MCF 10A (cell line): ENCODE results near the gene SOS1. TPM values are rescaled to one million over a fixed set of nuclear protein-coding genes. Genes with fewer than 3 reads are reported as not detected.

Source experiments
- BruUV-seq: library from RNA; stranded (reverse); fragments of 400-500 nt; replicated peaks from 2 replicates; lab custom pipeline; 2021; lab: Mats Ljungman, UMichigan
- CTCF ChIA-PET: fragments of 300-600 bp; sonication (Branson Sonifier 250); formaldehyde crosslinking; extraction: SDS; loops from one replicate; lab custom pipeline; 2021; ENCODE audit warnings: antibody characterized with exemption, inconsistent platforms; lab: Yijun Ruan, JAX
- POLR2A ChIA-PET: fragments of 300-600, 350-650 bp; sonication (Branson Sonifier 250); formaldehyde crosslinking; extraction: SDS; loops from one replicate; lab custom pipeline; 2020; ENCODE audit warnings: antibody characterized with exemption, inconsistent platforms; lab: Yijun Ruan, JAX
- DNase-seq: peaks from one replicate; pipeline ENCODE4 v3.0.0-alpha.2; 2018; ENCODE audit not compliant: unreplicated experiment
- H3K27ac Mint-ChIP-seq: one replicate; pipeline ENCODE4 v1.8.0; 2022; ENCODE audit warnings: mild to moderate bottlenecking, low read depth, mixed read lengths; ENCODE audit not compliant: unreplicated experiment
- H3K27me3 Mint-ChIP-seq: one replicate; pipeline ENCODE4 v1.8.0; 2022; ENCODE audit warnings: mixed read lengths; ENCODE audit not compliant: insufficient read depth, unreplicated experiment
- H3K36me3 Mint-ChIP-seq: one replicate; pipeline ENCODE4 v1.8.0; 2022; ENCODE audit warnings: mild to moderate bottlenecking, moderate library complexity, mixed read lengths; ENCODE audit not compliant: insufficient read depth, unreplicated experiment
- H3K4me1 Mint-ChIP-seq: one replicate; pipeline ENCODE4 v1.8.0; 2022; ENCODE audit warnings: mixed read lengths; ENCODE audit not compliant: insufficient read depth, unreplicated experiment
- H3K4me3 Mint-ChIP-seq: one replicate; pipeline ENCODE4 v1.8.0; 2022; ENCODE audit warnings: mild to moderate bottlenecking, moderate library complexity, mixed read lengths; ENCODE audit not compliant: unreplicated experiment
- H3K9me3 Mint-ChIP-seq: one replicate; pipeline ENCODE4 v1.8.0; 2022; ENCODE audit warnings: mixed read lengths; ENCODE audit not compliant: unreplicated experiment
- CTCF ChIP-seq: fragments of 200-600 bp; IDR thresholded peaks from one replicate; pipeline ENCODE4 v1.8.0; 2022; ENCODE audit warnings: antibody characterized with exemption, mild to moderate bottlenecking; ENCODE audit not compliant: unreplicated experiment
- intact Hi-C: fragments of 100-400 bp; cut with micrococcal nuclease; formaldehyde crosslinking; loops from 2 replicates; pipeline ENCODE4 v1.14.1; 2022
- total RNA-seq: library from RNA; stranded (reverse); gene quantifications from 2 replicates; pipeline ENCODE4 v1.2.3, GENCODE V29; 2022

SOS1 gene
- total RNA-seq, 1 experiment from 2014 or later = 18.5 TPM

DNA sequence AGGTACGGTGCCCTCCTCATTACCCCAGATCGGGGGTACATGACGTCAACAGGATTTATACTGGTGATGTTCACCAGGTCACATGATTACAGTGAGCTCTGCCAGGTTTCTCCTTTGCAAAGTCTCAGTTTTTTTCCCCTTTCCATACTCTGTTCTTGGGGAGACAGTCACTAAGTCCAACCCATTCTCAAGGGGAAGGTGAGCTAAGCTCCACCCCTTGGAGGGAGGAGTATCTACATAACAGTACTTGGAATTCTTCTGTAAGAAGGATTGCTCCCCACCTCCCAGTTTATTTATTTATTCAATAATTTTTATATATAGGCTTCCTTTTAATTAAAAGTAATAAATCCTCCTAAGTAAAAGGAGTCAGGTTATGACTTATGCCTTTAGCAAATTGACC is 34.1 kb upstream of the SOS1 start:
- CTCF ChIA-PET = interaction anchor here (0.7 to 1.2 kb wide), 4 partner anchors 10 to 1689 kb away, joined by 3 to 4 read pairs (median 4); no protein-coding TSS in a partner anchor
- H3K27ac Mint-ChIP-seq = no peak overlapping the region
- BruUV-seq = no TSS peak
- DNase-seq = no peak
- intact Hi-C loops = no loop called here
- no peaks in the 10 kb centered on the region for H3K27me3 Mint-ChIP-seq
- H3K9me3 Mint-ChIP-seq = no peaks in the 10 kb centered on the region
- H3K36me3 Mint-ChIP-seq = no peaks in the 10 kb centered on the region
- H3K4me3 Mint-ChIP-seq = no peak overlapping the region
- TF ChIP-seq CTCF = no peak
- H3K4me1 Mint-ChIP-seq = no peaks in the 10 kb centered on the region
- POLR2A ChIA-PET = interaction anchor here (0.7 to 1.9 kb wide), 2 partner anchors 30 to 35 kb away, joined by 3 to 6 read pairs; partner anchors contain the start of gene SOS1

- Mint-ChIP-seq H3K4me1 (no peaks in the 10 kb centered on the region), H3K27me3 (no peaks in the 10 kb centered on the region), H3K9me3 (no peaks in the 10 kb centered on the region), H3K36me3 (no peaks in the 10 kb centered on the region), H3K27ac (no peak overlapping the region), H3K4me3 (no peak overlapping the region)
- BruUV-seq = no TSS peak
- no peak for DNase-seq
- TF ChIP-seq CTCF = no peak
- POLR2A ChIA-PET = no interaction called here
- intact Hi-C loops = no loop called here
- CTCF ChIA-PET = interaction anchor here (0.7 kb wide), 1 partner anchor 10 kb away, joined by 3 read pairs; no protein-coding TSS in a partner anchor
Observed at GRCh38 chr2:39153312-39153711, 32.5 kb upstream of the SOS1 start.

GRCh38 chr2:39152504-39152903 is 31.7 kb upstream of the SOS1 start:
- H3K27me3 Mint-ChIP-seq = no peaks in the 10 kb centered on the region
- BruUV-seq = no TSS peak
- no peaks in the 10 kb centered on the region for H3K9me3 Mint-ChIP-seq
- no peaks in the 10 kb centered on the region for H3K4me1 Mint-ChIP-seq
- TF ChIP-seq CTCF = no peak
- no peak for DNase-seq
- POLR2A ChIA-PET = no interaction called here
- no peak overlapping the region for H3K27ac Mint-ChIP-seq
- intact Hi-C loops = no loop called here
- H3K36me3 Mint-ChIP-seq = no peaks in the 10 kb centered on the region
- CTCF ChIA-PET = interaction anchor here (0.7 kb wide), 1 partner anchor 10 kb away, joined by 3 read pairs; no protein-coding TSS in a partner anchor
- no peak overlapping the region for H3K4me3 Mint-ChIP-seq

GRCh38 chr2:39150890-39151497 is 30.1 kb upstream of the SOS1 start:
- ChIA-PET POLR2A (no interaction called here), CTCF (interaction anchor here (0.6 kb wide), 1 partner anchor 77 kb away, joined by 3 read pairs; no protein-coding TSS in a partner anchor)
- BruUV-seq = no TSS peak
- no peak for TF ChIP-seq CTCF
- H3K9me3 Mint-ChIP-seq = no peaks in the 10 kb centered on the region
- intact Hi-C loops = no loop called here
- H3K36me3 Mint-ChIP-seq = no peaks in the 10 kb centered on the region
- H3K27me3 Mint-ChIP-seq = no peaks in the 10 kb centered on the region
- no peak overlapping the region for H3K27ac Mint-ChIP-seq
- no peak overlapping the region for H3K4me3 Mint-ChIP-seq
- H3K4me1 Mint-ChIP-seq = no peaks in the 10 kb centered on the region
- no peak for DNase-seq
